HG02678 (cell line): ENCODE data around the gene ERG.

Experiments
- ATAC-seq: cut with Tn5 transposase; IDR thresholded peaks from one replicate; pipeline ENCODE4 v1.9.1; 2021; ENCODE audit warnings: mild to moderate bottlenecking, moderate library complexity; ENCODE audit not compliant: unreplicated experiment

ERG gene

DNA sequence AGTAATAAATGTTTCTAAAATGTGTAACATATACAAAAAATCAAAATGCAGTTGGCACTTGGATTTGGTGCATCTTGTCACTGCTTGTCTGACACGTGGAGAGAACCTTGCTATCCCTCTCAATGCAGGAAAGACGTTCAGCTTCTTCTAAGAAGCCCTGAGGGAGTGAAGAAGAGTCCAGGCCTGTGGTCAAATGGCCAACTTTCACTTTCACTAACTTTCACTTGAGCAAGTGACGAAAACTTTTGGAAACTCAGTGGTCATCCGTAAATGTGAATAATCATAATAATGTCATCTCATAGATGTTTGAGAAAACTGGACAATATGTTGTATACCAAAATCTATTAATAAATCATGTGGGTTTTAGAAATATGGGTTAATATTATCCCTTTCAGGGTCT lies 61.9 kb downstream of the ERG start:
- ATAC-seq: no peak

DNA sequence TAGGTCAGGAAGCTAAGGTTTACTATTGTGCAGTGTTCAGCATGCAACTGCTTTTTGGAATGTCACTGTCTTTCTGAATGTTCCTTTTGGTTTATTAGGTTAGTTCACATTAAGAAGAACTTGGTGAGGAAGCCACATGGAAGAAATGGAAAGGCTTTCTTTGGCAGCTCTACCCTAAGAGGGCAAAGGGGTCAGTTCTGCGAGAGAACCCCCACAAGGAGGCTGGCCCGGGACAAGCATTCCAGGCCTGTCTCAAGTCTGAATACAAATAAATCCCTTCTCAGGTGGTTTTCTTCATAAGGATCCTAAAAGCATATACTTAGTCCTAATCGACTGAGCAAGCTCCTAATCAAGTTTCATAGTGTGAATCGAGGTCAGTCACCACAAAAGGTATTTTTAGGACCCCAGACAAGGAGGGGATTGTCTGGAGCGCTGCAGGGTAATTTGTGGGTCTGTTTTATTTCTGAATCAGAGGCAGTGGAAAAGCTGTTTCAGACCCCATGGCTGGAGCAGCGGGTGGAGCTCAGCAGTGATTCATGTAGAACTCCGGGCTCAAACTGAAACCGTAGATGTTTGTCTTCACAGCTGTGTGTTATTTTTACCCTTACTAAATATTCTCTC lies 63.3 kb downstream of the ERG start:
- ATAC-seq: no peak

DNA sequence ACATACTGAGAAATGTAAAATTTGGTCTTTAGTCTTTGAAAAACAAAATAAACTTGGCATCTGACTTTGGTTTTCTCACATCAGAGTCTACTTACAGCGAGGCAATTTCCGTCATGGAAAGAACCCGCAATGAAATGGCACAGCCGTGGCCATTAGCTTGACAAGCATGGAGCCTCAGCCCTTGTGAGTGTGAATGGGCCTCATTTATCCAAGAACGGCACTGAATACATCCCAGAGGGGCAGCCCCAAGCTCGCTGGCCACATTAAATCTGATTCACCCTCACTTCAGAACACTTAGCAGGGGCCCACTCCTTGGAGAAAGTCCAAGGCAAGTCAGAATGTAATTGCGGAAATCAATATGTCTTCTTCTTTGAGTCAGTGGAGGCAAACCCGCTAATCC lies 64.8 kb downstream of the ERG start:
- ATAC-seq: no peak

DNA sequence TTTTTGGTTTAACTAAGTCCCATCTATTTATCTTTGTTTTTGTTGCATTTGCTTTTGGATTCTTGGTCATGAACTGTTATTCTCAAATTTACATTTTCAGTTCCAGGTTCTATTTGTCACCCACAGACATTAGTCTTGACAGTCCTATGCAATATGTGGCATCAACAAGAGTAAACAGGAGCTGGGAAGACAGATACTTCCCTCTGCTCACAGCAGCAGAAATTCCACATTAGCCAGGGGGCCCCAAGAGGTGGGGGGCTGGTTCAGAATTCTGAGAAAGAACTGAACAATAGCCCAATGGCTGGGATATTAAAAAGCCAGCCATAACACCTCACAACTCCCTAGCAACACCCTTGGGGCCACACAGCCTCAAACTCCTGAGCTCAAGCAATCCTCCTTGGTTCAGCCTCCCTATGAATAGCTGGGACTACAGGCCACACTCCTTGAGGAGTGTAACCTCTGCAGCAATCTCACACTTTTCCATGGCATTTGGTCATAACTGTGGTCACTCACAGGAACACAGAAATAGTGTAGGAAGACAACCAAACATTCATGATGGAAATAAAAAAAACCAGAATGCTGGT lies 67.8 kb downstream of the ERG start:
- no peak for ATAC-seq

DNA sequence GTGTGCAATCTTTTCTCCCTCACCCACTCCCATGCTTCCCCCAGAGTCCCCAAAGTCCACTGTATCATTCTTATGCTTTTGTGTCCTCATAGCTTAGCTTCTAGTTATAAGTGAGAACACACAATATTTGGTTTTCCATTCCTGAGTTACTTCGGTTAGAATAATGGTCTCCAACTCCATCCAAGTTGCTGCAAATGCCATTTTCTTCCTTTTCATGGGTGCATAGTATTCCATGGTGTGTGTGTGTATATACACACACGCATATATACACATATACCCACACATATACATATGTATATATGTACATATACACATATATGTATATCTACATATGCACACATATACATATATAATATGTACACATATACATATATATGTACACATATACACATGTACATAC lies 69.3 kb downstream of the ERG start:
- no peak for ATAC-seq

DNA sequence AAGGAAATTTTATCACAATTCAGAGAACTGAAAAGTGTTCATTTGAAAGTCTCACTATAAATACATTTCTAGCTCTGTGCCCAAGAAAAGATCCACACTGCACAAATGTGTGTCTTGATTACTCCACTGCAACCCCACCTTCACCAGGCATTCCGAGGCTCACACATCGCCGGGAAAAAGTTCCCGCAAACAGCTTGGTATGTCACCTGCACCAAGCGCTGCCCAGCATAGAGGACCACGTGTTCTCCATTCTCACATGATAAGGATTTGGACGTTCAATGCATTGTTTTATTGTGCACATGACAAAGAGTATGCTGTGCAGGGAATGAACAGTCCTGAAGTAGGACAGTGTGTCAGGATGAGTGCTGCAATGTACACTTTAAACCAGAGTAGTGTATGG lies 70.1 kb downstream of the ERG start:
- no peak for ATAC-seq

DNA sequence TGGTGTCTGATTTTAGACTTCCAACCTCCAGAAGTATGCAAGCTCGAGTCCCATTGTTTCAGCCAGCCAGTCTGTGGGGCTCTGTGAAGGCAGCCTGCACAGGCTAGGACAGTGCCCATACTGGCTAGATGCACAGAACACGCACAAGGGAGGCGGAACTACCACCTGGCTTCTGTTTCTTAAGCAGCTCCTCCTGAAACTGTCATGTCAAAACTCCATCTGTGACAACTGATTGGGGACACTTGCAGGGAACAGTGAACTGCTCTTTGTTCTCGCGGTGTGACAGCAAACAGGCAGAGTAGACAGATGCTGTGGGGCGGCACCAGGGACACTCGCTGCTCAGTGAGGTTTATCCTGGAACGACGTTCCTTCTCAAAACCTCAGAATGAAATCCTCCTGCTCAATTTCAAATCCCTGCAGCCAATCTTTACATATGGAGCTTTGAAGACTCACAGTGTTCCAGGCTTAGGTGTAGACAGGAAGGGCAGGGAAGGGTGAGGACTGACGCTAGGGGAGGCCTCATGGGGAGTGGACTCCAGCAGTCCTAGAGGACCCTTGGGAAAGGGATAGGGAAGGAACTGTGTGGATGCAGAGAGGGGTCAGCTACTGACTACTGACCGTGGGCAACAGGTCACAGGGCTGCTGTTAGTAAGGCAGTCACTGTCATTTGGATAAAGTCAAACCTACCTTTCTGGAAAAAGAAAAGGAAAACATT lies 73.8 kb downstream of the ERG start:
- no peak for ATAC-seq

DNA sequence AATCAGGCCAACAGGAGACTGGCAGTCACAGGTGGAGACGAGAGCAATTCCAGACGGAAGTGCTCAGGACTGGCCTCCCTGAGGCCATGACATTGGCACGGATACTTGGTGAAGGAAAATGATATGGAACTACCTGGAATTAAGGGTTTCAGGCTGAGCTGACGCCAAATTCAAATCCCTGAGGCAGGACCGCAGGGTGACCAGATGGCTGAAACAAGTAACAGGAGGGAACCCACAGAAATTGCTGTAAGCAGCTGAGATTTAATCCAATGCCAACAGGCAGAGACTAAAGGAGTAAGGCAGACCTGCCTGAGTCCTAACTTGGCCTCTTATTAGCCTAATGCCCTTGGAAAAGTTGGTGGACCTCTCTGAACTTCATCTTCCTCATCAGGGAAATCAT lies 76.2 kb downstream of the ERG start:
- ATAC-seq: no peak

DNA sequence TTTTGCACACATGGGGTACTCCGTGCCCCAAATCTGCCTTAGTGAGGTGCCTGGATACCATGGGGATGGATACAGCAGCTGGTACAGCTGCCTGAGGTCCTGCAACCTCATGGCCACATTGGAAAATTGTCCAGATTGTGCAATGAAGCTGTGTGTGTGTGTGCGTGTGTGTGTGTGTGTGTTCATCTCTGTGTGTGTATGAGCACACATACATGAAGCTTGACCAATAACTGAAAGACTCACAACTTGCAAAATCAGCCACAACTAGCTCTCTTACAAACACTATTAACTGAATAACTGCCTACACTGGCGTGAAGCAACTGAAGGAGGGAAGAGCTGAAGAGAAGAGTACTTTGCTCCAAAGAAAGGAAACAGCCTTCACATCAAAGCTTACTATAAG lies 78.1 kb downstream of the ERG start:
- ATAC-seq: no peak

DNA sequence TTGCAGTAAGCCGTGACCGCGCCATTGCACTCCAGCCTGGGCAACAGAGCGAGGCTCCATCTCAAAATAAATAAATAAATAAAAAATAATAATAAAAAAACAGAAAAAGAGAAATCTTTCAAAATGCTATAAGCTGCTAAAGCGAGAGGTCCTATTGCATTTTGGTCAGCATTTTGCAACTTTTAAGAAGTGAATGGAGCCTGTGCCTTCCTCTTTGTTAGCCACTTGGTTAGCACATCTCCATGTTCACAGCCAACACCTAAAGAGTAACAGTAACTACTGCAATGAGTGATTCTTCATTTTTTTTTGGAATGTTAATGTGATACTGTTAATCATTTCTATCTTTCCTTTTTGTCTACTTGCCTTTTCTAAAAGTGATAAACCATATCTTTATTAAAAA lies 80.6 kb downstream of the ERG start:
- ATAC-seq: no peak

DNA sequence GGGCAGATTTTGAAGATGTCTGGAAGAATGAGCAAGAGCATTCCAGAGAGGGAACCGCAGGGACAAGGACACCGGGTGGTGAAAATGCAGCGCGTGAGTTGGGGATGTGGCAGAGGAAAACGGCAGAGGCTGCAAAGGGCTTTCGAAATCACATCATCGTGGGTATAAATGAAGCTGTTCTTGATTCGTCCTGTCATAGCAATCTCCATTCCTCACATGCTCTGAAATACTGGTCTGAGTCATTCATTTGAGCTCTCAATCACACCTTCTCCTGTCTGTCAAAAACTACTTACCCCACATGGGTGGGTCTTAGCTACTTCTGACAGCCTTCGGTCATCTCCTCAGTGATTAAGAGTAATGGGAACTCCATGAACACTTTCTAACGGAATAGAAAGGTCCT lies 81.5 kb downstream of the ERG start:
- no peak for ATAC-seq

DNA sequence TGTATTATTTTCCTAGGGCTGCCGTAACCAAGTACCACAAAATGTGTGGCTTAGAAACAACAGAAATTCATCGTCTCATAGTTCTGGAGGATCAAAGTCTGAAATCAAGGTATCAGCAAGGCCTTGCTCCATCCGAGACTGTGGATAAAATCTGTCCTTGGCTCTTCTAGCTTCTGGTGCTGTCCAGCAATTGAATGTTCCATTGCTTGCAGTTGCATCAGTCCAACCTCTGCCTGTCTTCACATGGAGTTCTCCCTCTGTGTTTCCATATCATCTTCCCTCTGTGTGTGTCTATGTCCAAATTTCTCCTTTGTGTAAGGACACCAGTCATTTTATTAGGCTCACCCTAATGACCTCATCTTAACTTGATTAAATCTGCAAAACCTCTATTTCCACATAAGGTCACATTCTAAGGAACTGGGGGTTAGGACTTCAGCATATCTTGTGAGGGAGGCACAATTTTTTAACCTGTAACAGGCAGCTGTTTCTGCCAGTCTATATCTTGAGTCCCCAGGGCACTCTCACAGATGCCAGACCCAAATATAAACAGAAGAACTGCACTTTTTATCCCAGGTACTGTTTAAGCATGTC lies 84.2 kb downstream of the ERG start:
- ATAC-seq: no peak

DNA sequence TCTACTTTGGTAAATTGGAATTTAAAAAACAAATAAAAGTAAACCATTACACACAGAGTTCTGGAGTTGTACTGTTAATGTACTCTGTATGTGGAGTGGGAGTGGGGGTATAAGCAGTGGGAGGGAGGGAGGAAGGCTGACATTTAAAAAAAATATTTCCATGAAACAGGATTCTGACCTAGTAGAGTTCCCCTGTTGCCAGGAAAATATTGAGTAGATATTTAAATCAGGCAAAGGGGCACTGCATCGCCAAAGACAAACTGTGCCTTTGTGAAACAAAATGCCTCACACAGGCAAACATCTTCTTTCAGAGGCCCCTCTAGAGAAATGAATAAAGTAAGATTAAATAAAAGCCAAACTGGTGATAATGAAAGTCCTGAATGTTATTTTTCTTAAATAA lies 87.8 kb downstream of the ERG start:
- no peak for ATAC-seq

DNA sequence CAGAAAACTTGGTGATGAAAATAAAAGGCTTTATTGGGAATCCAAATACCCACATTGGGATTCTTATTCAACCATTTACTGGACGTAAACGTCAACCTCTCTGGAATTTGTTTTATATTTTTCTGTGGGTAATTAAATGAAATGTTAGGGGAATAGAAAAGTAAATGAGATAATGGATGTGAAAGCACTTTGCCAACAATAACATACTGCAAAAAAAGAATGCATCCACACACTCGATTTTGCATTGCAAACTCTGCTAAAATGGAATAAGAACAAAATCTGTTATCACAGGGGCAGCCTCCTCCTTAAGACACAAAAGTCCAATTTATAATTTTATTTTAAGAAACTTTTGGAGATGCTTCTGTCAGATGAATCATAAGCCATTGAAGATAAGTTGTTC lies 88.4 kb downstream of the ERG start:
- ATAC-seq: no peak

DNA sequence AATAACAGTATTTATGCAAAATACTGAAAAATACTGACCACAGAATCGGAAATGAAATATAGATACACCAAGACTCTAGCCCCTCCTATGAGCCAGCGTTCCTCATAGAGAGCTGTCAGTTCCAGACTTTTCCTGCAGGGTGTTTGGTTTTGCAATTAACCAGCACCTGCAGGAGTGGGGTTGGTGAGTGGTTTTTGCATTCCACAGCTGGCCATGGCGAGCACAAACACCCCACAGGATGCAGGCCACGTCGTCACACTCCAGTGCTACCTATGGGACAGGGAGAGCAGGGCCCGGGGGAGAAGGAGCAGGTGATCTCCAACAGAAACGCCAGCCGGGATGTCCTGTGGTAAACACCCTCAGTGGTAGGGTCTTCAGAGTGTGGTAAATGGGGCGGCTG lies 94.1 kb downstream of the ERG start:
- ATAC-seq: no peak

DNA sequence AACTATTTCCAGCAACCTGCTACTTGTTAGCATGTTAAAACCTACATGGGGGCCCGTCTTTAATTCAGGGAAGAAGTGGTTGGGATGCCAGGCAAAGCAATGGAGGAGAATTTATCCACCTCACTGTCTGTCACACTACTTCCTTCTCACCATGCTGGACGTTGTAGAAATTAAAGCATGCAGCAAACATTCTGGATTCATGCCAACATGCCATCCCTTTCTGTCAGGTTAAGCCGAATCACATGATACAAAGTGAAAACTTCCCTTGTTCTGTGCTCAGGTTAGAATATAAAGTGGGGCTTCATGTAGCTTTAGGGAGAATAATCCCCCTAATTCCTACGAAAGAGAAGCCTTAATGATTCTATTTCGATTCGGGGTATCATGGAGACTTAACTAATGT lies 95.5 kb downstream of the ERG start:
- ATAC-seq: no peak

DNA sequence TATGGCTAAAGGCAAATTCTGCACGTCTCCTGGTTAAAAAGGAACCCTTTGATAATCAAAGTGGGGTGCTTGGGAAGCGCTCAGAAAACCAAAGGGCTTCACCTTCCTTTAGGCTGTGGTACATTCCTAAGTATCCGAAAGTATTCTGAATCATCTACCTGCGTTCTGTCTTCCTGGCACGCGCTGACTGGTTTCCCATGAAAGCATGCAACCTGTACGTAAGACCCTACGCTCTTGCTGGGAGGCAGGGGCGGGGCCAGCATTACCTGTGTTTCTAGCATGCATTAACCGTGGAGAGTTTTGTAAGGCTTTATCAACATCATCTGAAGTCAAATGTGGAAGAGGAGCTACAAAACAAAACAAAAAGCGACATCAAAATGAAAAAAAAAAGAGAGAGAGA lies 96.0 kb downstream of the ERG start:
- no peak for ATAC-seq

DNA sequence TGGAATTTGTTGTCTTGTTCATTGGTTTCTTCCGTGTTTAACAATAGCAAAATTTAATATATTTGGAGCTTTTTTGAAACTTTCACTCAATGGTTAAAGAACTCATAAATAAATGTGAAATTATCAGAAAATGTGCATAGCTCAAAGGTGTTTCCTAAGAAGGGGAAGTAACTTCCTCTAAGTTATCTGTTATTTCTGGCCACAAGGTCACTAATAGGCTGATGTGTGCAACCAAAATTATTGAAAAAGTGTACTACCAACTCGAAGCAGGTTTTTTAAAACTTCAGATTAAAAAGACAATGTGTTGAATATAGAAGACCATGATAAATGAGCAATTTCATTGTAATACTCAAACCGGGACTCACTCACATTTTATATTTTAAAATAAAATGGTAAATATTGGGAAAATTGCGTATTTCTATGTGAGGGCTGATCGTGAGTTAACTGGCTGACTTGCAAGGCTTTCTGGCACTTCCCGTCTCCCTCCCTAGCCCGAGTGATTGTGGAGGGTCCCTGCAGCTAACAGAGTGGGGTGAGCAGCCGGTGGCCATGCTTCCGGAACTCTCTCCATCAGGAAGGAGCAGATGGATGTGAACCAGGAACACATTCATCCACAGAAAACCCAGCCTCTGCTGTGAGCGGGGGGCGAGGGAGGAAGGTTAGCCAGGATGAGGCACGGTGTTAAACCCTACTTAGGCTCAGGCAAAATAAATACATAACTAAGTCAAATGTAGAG lies 96.9 kb downstream of the ERG start:
- ATAC-seq: no peak

DNA sequence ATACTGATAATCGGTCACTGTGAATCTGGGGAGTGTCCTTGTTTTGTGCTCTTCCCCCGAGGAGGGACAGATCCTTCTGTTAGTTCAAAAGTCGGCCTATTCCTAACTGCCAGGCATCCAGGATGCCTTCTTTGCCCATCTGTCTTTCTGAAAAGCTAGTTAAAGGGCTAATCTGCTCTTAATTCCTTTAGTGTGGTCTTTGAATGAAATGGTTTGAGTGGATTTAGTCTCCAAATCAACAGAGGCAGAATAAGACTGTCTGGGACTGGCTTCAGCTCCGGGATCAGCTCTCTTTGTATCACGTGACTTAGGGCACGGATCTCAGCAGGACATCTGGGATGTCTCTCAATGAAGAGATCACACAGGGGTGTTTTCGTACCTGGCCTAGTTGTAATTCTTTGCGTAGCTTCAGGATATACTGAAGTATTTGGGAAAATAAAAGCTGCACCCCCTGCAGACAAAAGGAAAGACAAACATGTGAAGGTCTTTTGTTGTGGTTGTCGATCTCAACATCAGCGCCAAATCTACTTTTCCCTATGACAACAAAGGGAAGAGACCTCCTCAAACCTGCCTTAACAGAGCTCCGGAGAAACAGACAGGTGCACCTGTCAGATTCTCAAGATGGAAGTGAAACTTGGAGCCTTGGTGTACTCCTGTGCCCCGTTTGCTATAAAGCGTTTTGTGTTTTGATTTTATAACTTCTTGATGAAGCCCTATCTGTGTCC lies 97.9 kb downstream of the ERG start:
- no peak for ATAC-seq

DNA sequence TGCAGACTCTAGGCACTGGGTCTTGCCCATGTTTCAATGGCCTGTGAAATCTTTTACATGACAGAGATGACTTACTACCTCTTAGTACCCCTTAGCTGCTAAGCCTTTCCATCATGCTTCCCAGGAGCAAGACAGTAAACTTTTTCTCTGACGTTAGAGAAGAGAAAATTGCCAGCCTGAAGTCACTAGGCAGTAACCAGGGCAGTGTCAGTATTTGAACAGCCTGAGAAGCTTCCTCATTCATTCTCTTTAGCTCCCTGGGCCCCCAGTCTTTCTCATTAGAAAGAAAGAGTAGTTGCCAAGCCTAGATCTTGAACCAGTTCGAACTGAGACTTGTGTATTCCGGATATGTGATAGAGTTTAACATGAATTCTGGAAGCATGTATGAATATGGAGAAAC lies 99.2 kb downstream of the ERG start:
- no peak for ATAC-seq

DNA sequence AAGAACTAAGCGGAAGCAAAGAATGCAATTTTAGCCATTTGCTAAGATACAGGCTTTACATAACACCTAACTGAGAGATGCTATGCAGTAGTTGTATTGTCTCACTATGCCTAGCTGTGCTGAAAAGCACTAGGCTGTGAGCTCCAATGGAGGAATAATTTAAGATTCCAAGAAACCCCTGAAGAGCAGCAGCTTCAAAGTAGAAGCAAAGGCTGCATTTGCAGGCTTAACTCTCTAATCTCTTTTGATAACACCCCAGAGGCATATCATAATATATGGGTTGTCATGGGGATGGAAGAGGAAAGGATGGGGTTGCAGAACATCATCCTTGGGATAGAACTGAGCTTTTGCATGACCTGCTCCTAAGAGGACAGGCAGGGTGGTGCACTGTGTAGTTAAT lies 102.0 kb downstream of the ERG start:
- no peak for ATAC-seq
